Thymus (tissue), 14 donors: ENCODE measurements around the gene LRRC8D. TPM values are rescaled to one million over a fixed set of nuclear protein-coding genes. Genes with fewer than 3 reads are reported as not detected.
"Not testable (repeated sequence)": the region's sequence is repeated elsewhere in the genome, so short reads cannot be mapped to it uniquely, and the experiment has no call there.

Experiments used
- DNase-seq, 9 donors: peaks; one replicate each; pipeline ENCODE4 v3.0.0-alpha.2; 2013; ENCODE audit warnings: low spot score in 9 of 9, low read depth in 6 of 9, missing footprints in 1 of 9
- H3K27ac ChIP-seq, 2 donors: one replicate each; pipeline ENCODE4 v1.5.1; 2013; ENCODE audit warnings: control low read depth in 1 of 2, low read depth in 1 of 2, low read length in 1 of 2, mild to moderate bottlenecking in 1 of 2, moderate library complexity in 1 of 2
- H3K27me3 ChIP-seq, 2 donors: one replicate each; pipeline ENCODE4 v1.5.1; 2013; ENCODE audit warnings: low read length in 1 of 2; ENCODE audit not compliant: control insufficient read depth in 2 of 2, insufficient read depth in 1 of 2
- H3K36me3 ChIP-seq, 2 donors: one replicate each; pipeline ENCODE4 v1.5.1; 2013; ENCODE audit warnings: low read length in 1 of 2, mild to moderate bottlenecking in 1 of 2, moderate library complexity in 1 of 2; ENCODE audit not compliant: control insufficient read depth in 2 of 2, insufficient read depth in 2 of 2
- H3K4me1 ChIP-seq, 2 donors: one replicate each; pipeline ENCODE4 v1.5.1; 2013; ENCODE audit warnings: low read length in 2 of 2; ENCODE audit not compliant: control insufficient read depth in 2 of 2, insufficient read depth in 2 of 2
- H3K4me3 ChIP-seq, 2 donors: one replicate each; pipeline ENCODE4 v1.5.1; 2013; ENCODE audit warnings: low read length in 2 of 2, control low read depth in 1 of 2, mild to moderate bottlenecking in 1 of 2
- H3K9me3 ChIP-seq, 2 donors: one replicate each; pipeline ENCODE4 v1.5.1; 2013; ENCODE audit warnings: low read length in 1 of 2, mild to moderate bottlenecking in 1 of 2; ENCODE audit not compliant: control insufficient read depth in 2 of 2, insufficient read depth in 1 of 2
- WGBS: extraction: QIAGEN DNeasy Blood & Tissue Kit; methylation state at CpG from one replicate; pipeline ENCODE4 v1.1.7; 2013; 5-methylcytosine and 5-hydroxymethylcytosine counted together
- long read RNA-seq, 10 donors: transcript quantifications; one replicate each; lab custom pipeline, GENCODE V29; 2026
- polyA plus RNA-seq: library from polyadenylated mRNA; stranded (reverse); fragments of 200-250 nt; gene quantifications from one replicate; pipeline ENCODE4 v1.2.3, GENCODE V29; 2013
- total RNA-seq: library from RNA; stranded (reverse); fragments of 120-200 nt; gene quantifications from one replicate; pipeline ENCODE4 v1.2.4, GENCODE V29; 2013
- donor health status: healthy.

LRRC8D gene
- total RNA-seq (23.6 TPM), polyA plus RNA-seq (23.8 TPM)
- long read RNA-seq, donor 1 = 0 reads
- long read RNA-seq, donor 2, transcript LRRC8D-206 (2 exons, 922 nt) = major isoform, 7 of 16 reads
- long read RNA-seq, donor 2, partial matches to known transcripts = 7 of 16 reads
- long read RNA-seq, donor 2, other reads (novel, unspliced or antisense) = 0 of 16 reads
- long read RNA-seq, donor 3, transcript LRRC8D-206 (2 exons, 922 nt) = major isoform, 6 of 8 reads
- long read RNA-seq, donor 3, partial matches to known transcripts = 0 of 8 reads
- long read RNA-seq, donor 3, other reads (novel, unspliced or antisense) = 0 of 8 reads
- long read RNA-seq, donor 4, partial matches to known transcripts = 0 of 3 reads
- long read RNA-seq, donor 4, other reads (novel, unspliced or antisense) = 0 of 3 reads
- long read RNA-seq, donor 5, partial matches to known transcripts = 0 of 8 reads
- long read RNA-seq, donor 5, other reads (novel, unspliced or antisense) = 0 of 8 reads
- long read RNA-seq, donor 6, transcript LRRC8D-206 (2 exons, 922 nt) = major isoform, 6 of 6 reads
- long read RNA-seq, donor 6, partial matches to known transcripts = 0 of 6 reads
- long read RNA-seq, donor 6, other reads (novel, unspliced or antisense) = 0 of 6 reads
- long read RNA-seq, donor 7, transcript LRRC8D-206 (2 exons, 922 nt) = major isoform, 5 of 10 reads
- long read RNA-seq, donor 7, partial matches to known transcripts = 0 of 10 reads
- long read RNA-seq, donor 7, other reads (novel, unspliced or antisense) = 0 of 10 reads
- long read RNA-seq, donor 8, partial matches to known transcripts = 0 of 5 reads
- long read RNA-seq, donor 8, other reads (novel, unspliced or antisense) = 0 of 5 reads
- long read RNA-seq, donor 9, transcript LRRC8D-206 (2 exons, 922 nt) = major isoform, 5 of 6 reads
- long read RNA-seq, donor 9, partial matches to known transcripts = 0 of 6 reads
- long read RNA-seq, donor 9, other reads (novel, unspliced or antisense) = 0 of 6 reads
- long read RNA-seq, donor 10, transcript LRRC8D-206 (2 exons, 922 nt) = major isoform, 12 of 16 reads
- long read RNA-seq, donor 10, partial matches to known transcripts = 0 of 16 reads
- long read RNA-seq, donor 10, other reads (novel, unspliced or antisense) = 0 of 16 reads

GRCh38 chr1:89820422-89821321 lies at the start of gene LRRC8D:
LRRC8D (plus strand) TSS chr1:89821032; CDS start chr1:89933069, 112,037 bp downstream.
- peaks cover 22 to 32% of the 10 kb centered on the region in 2 donors for H3K4me1 ChIP-seq
- peak within 1 kb of the TSS; percentile 74 to 92 for H3K4me3 ChIP-seq
- H3K9me3 ChIP-seq = no peaks in the 10 kb centered on the region
- H3K27me3 ChIP-seq = no peaks in the 10 kb centered on the region
- under 1% methylated on average over 82 of the region's 82 CpGs for WGBS
- no peaks in the 10 kb centered on the region for H3K36me3 ChIP-seq
- DNase-seq = peak in 7 of 9 donors; percentile 52 to 81 (median 56)
- H3K27ac ChIP-seq = peak within 1 kb of the TSS; percentile 85 to 92

GRCh38 chr1:89771991-89772560 lies 48.8 kb upstream of the LRRC8D start:
- Histone ChIP-seq H3K9me3 (no peaks in the 10 kb centered on the region), H3K36me3 (no peaks in the 10 kb centered on the region), H3K4me1 (no peaks in the 10 kb centered on the region), H3K4me3 (no peak overlapping the region), H3K27ac (no peak overlapping the region), H3K27me3 (no peaks in the 10 kb centered on the region)
- no peak for DNase-seq
- WGBS = 98% methylated on average over 5 of the region's 5 CpGs

GRCh38 chr1:89776104-89776503 lies 44.7 kb upstream of the LRRC8D start:
- not testable (repeated sequence) for DNase-seq, H3K9me3 ChIP-seq, H3K4me3 ChIP-seq, H3K27me3 ChIP-seq, H3K4me1 ChIP-seq, H3K36me3 ChIP-seq, H3K27ac ChIP-seq
- 100% methylated on average over 1 of the region's 1 CpG for WGBS

DNA sequence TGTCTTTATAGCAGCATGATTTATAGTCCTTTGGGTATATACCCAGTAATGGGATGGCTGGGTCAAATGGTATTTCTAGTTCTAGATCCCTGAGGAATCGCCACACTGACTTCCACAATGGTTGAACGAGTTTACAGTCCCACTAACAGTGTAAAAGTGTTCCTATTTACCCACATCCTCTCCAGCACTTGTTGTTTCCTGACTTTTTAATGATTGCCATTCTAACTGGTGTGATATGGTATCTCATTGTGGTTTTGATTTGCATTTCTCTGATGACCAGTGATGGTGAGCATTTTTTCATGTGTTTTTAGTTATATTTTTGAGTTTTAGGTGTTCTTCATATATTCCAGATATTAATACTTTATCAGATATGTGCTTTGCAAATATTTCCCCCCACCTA lies 43.6 kb upstream of the LRRC8D start:
- DNase-seq, H3K36me3 ChIP-seq, H3K27me3 ChIP-seq, H3K27ac ChIP-seq, H3K9me3 ChIP-seq, H3K4me3 ChIP-seq: not testable (repeated sequence)
- H3K4me1 ChIP-seq = peaks cover 10 to 15% of the 10 kb centered on the region in 2 donors
- WGBS = 83% methylated on average over 2 of the region's 2 CpGs

DNA sequence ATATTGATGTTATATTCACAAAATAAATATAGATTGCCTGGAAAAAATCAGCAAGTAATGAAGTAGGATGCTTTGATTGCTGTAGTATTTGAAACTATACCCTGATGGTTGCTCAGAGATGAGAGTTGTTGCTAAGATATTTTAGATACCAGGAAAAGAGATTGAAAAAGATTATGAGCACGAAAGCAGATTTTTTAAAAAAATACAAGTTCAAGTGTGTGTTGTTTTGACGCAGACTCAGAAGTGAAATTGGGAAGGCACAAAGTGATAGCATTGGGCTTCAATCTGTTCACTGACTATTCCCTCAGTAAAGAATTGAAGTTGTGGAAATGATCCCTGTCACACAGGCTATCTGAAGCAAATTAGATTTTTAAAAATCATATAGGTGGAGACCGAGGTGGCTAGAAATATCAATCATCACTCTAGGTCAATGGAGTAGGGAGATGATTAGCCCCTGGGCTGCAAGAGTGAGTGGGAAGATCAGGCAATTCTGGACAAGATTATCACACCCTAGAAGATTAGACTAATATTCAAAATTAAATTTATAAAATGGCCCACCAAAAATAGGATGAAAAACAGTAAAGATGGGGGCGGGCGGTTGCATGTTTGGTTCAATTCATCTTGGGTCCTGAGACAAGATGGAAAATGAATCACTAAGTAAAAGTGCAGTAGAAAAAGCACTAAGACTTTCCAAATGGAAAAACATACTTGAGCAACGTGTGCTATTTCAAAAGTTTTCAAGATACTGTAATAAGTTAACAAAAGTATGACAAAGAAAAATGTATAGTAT lies 41.5 kb upstream of the LRRC8D start:
- Histone ChIP-seq H3K4me1 (peaks cover 11 to 17% of the 10 kb centered on the region in 2 donors), H3K9me3 (no peaks in the 10 kb centered on the region), H3K4me3 (no peak overlapping the region), H3K36me3 (no peaks in the 10 kb centered on the region), H3K27me3 (no peaks in the 10 kb centered on the region), H3K27ac (no peak overlapping the region)
- DNase-seq = no peak
- 94% methylated on average over 6 of the region's 6 CpGs for WGBS

GRCh38 chr1:89780721-89781120 lies 40.1 kb upstream of the LRRC8D start:
- H3K27ac ChIP-seq = no peak overlapping the region
- DNase-seq = peak in 3 of 9 donors; percentile 35 to 72 (median 46)
- no peaks in the 10 kb centered on the region for H3K36me3 ChIP-seq
- no peaks in the 10 kb centered on the region for H3K9me3 ChIP-seq
- peaks cover 11 to 17% of the 10 kb centered on the region in 2 donors for H3K4me1 ChIP-seq
- H3K4me3 ChIP-seq = no peak overlapping the region
- no peaks in the 10 kb centered on the region for H3K27me3 ChIP-seq
- WGBS = 71% methylated on average over 2 of the region's 2 CpGs

GRCh38 chr1:89781494-89782126 lies 39.2 kb upstream of the LRRC8D start:
- Histone ChIP-seq H3K27ac (peak overlapping the region; percentile 19 to 31), H3K4me1 (peaks cover 11 to 17% of the 10 kb centered on the region in 2 donors), H3K36me3 (no peaks in the 10 kb centered on the region), H3K9me3 (no peaks in the 10 kb centered on the region), H3K27me3 (no peaks in the 10 kb centered on the region), H3K4me3 (no peak overlapping the region)
- peak in 4 of 9 donors; percentile 39 to 75 (median 46) for DNase-seq
- WGBS = 2% methylated on average over 4 of the region's 4 CpGs
